Mammary epithelial cell (primary cell): ENCODE measurements around the gene TBP.

Experiments
- CTCF ChIP-seq, 2 donors: IDR thresholded peaks in 1 of 2; conservative IDR thresholded peaks in 1 of 2; 2 replicates each; pipeline ENCODE4 v1.5.1; 2011 to 2012; ENCODE audit warnings: inconsistent platforms in 2 of 2, low read length in 2 of 2, mild to moderate bottlenecking in 2 of 2, control low read depth in 1 of 2, low read depth in 1 of 2; ENCODE audit not compliant: insufficient read depth in 1 of 2; ENCODE audit errors: extremely low read depth in 1 of 2
- EZH2 ChIP-seq: IDR thresholded peaks from 2 replicates; pipeline ENCODE4 v1.6.1; 2012; ENCODE audit warnings: low read length, inconsistent platforms, borderline replicate concordance

- TF ChIP-seq EZH2 (no peak), CTCF (conservative IDR thresholded peaks at IDR 0.05 in 1 of 2, IDR thresholded peaks at IDR 0.05 in 1 of 2; ENCODE audit: extremely low read depth in 1 of 2, insufficient read depth in 1 of 2, low read depth in 1 of 2, low read length in 2 of 2) (no peak)
Observed at GRCh38 chr6:170542031-170542719, 12.0 kb upstream of the TBP start.
